Measurements from ENCODE around the gene CFAP299.

DNA sequence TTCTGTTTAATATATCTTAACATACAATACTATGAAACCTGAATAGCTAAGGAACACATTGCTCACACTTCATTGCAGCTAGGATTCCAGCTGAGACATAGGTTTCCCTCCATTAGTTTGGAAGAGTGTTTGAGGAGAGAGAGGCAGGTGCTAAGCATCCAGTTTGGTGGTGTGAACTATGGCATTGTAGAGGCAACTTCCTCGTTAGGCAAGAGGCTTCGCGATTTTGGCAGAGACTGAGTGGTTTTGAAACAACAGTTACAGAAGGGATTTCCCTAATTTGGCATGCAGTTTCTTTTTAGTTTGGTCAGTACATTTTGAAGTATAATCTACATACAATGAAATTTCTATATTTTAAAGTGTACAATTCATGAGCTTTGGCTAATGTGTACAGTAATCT, 577.9 kb downstream of the CFAP299 start:
- TF ChIP-seq, protein P1, sequence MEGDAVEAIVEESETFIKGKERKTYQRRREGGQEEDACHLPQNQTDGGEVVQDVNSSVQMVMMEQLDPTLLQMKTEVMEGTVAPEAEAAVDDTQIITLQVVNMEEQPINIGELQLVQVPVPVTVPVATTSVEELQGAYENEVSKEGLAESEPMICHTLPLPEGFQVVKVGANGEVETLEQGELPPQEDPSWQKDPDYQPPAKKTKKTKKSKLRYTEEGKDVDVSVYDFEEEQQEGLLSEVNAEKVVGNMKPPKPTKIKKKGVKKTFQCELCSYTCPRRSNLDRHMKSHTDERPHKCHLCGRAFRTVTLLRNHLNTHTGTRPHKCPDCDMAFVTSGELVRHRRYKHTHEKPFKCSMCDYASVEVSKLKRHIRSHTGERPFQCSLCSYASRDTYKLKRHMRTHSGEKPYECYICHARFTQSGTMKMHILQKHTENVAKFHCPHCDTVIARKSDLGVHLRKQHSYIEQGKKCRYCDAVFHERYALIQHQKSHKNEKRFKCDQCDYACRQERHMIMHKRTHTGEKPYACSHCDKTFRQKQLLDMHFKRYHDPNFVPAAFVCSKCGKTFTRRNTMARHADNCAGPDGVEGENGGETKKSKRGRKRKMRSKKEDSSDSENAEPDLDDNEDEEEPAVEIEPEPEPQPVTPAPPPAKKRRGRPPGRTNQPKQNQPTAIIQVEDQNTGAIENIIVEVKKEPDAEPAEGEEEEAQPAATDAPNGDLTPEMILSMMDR (IDR thresholded peaks at IDR 0.05): no peak
- TF ChIP-seq POLR2A (IDR thresholded peaks at IDR 0.05): no peak

Data from right lobe of liver (tissue), 4 donors.